GM15510 (cell line): ENCODE data around the gene VWA7.
A peak's percentile ranks its signal among the peaks of the same experiment; 100 is the strongest.

Experiments
- POLR2A ChIP-seq: IDR thresholded peaks from 3 replicates; pipeline ENCODE4 v1.6.1; 2011; ENCODE audit warnings: borderline replicate concordance; ENCODE audit not compliant: insufficient read length; ENCODE audit errors: extremely low read depth

Gene VWA7

DNA sequence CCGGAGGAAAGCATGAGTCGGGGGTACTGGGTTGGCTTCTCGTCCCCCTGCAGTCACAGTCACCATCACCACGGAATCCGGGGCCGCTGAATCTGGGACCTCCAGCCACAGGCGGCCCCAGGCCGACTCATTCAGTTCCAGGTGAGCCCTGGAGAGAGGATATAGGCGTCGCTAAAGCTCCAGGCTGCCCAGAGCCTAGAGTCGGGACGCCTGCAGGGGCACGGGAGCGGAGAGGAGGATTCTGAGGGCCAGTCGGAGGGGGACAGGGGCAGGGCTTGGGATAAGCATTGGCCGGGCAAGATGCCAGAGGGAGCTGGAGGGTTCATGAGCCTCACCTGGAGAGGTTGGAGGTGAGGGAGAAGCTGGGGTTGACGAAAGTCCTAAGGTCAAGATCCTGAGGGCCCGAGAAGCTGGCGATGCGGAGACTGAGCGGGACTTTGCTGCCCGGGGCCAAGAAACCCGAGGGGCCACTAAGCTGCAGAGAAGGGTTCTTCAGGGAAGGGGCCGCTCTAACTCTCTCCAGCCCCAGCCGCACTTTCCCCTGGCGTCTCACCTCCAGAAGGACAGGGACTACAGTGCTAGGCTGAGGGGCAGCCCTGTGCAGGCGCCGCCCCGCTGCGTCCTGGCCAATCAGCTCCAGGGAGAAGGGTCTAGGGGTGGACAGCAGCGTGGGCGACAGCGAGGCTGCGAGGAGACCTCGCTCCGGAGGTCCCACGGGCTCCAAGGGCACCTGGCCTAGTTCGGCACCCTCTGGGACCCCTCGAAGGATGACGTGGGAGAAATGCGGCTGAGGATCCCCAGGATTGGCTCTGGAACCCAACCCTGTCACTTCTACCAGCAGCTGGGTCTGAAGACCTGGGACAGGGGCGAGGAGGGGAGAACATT is 11.0 kb downstream of the VWA7 start:
- TF ChIP-seq POLR2A, result no peak

DNA sequence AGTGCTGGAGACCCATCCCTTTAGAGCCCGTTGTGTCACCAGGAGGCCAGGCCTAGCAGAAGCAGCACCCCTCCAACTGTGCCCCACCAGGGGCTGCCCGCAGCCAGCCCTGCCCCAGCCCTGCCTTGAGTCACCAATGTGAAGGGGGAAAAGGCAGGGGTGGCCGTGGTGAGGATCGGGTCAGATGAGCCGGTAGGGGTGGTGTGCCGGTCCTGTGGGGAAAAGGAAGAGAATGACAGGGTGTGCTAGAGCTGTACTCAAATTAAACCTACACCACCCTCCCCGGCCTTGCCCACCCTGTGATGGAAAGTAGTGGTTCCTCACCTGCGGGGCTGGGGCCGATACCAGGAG is 11.6 kb downstream of the VWA7 start:
- no peak for TF ChIP-seq POLR2A

DNA sequence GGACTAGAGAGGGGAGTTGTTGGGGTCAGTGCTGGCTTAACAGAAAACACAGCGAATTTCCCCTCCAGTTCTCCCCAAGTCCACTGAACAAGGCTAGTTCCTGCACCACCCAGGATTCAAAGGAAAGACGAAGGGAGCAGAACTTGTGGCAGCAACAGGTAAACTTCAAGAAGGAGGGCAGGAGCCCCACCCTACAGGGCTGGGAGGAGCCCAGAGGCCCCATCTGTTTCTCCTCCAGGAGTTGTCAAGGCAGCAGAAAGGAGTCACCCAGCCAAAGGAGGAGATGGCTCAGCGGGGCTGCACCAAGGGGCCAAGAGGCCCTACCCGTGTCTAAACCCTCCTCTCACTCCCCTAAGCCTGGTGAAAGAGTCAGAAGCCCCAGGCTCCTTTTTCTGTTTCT is 12.9 kb downstream of the VWA7 start:
- no peak for TF ChIP-seq POLR2A

DNA sequence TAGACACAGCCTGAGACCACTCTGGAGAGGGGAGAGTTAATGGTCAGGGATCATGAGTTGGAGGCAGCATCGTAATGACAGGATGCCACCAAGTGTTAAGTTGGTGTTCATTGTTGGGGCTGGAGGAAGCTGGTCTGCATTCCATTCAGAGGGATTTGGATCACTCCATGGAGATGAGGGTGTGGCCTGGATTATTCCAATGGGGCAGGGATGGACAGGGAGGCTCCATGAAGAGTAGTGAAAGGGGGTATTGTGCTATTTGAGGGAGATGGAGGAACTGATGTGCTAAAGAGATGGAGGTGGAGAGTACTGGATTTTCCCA is 13.5 kb downstream of the VWA7 start:
- no peak for TF ChIP-seq POLR2A

DNA sequence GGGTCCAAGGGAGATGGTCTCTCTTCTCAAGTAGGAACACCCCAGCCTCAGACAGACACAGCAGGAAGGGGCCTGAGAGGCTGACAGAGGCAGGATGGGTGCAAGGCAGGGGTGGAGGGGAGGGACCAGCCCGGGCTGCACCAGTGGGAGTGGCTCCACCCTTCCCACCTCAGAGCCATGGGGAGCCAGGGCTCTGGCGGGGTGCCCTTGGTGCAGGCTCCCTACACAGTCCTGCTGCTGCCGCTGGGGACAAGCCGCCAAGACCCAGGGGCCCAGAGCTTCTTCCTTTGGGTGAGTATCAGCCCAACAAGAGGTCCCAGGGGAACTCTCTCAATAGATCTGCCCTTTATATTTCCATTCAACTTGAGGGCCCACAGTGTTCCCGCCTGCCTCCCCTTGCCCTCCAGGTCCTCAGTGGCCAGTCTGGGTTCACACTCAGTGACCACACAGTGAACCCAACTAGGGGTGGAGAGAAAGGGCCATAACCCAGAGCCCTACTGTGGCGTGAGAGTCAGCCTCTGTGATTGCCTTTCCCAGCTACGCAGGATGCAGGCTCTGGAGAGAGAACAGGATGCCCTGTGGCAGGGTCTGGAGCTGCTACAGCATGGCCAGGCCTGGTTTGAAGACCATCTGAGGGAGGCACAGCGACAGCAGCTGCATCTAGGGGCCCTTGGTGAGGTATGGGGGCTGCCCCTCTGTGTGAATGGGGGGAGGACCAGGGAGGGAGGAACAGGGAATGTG is 14.1 kb downstream of the VWA7 start:
- TF ChIP-seq POLR2A, result peak; percentile 13

DNA sequence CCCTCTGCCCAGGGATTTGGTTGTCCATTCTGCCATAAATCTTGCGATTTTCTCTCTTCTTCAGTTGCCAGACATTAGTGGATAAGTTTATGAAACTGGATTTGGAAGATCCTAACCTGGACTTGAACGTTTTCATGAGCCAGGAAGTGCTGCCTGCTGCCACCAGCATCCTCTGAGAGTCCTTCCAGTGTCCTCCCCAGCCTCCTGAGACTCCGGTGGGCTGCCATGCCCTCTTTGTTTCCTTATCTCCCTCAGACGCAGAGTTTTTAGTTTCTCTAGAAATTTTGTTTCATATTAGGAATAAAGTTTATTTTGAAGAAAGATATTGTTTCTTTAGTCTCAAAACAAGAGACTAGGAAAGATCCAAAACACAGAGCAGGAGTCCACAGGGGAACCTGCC is 14.8 kb downstream of the VWA7 start, which contains the start of gene SAPCD1:
TSS of gene SAPCD1 (plus strand) at position 301 of the 400 bp plus-strand sequence. CDS start 399 bp downstream, outside the sequence.
- no peak for TF ChIP-seq POLR2A

DNA sequence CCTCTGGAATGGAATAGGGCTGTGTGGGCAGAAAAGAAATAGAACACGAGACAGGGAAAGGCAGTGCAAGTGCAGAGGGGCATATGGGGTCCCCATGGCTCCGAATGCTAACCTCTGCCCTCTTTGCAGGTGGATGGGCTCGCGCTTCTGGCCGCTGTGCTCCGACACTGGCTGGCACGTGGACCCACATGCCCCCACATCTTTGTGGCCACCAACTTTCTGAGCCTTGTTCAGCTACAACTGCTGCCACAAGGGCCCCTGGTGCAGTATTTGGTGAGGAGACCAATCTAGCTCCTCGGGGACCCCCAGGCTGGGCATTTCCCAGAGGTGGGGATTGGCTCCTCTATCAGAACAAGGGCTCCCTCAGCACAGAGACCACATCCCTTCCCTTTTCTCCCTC is 15.8 kb downstream of the VWA7 start:
- TF ChIP-seq POLR2A, result no peak

DNA sequence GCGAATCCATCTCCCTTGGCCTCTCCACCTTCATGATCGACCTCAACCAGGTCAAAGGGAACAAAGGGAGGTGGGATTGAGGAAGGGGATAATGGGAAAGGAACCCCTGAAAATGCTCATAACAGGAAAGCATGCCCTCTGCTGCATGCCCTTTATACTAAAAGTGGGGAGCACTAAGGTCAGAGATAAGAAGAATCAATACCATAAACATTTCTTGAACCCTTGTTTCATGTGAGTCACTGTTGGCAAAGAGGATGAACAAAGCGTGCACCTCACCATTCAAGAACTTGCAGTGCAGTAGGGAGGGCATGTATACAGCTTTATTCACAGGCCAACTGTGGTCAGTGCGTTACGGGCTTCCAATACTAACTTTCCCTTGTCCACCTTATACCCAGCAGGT is 16.3 kb downstream of the VWA7 start:
- TF ChIP-seq POLR2A, result no peak

DNA sequence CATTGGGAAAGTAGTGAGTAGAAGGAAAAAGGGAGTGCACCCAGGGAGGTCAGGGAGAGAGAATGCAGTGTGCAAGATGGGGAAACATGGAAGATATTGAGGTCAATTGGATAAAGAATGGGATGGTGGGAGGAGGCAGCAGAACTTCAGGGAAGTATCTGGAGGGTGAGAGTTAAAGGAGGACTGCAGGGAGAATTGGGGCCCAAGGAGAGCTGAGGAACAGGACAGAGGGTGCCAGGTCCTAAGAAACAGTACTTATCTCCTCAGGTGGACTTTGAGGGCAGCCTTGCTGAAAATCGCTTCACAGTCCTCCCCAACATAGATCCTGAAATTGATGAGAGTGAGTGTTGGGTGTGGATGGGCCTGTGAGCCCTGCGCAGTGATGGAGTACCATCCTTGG is 18.8 kb downstream of the VWA7 start:
- TF ChIP-seq POLR2A, result no peak

DNA sequence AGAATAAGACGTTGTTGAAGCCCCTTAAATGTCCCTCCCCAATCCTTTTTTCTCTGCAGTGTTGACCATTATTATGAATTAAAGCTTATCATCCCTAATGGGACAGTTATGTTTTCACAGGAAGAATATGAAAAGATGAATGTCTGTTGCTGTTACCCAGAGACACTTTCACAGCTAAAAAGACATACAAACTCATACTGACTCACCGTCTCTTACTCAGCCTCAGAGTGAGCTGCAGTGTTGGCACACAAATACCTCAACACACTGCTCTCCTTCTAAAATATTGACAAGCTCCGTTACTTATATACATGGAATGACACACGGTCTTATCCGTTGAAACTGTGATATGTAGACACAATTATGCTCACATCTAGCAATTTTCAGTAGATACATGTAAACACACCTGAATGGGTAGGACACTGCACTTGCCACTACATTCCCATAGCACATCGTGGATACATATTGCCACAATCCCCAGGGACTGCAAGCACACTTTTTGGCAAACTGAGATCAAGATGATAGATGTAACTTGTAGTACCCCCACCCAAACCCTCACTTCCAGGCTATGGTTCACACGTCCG is 24.3 kb downstream of the VWA7 start:
- TF ChIP-seq POLR2A, result no peak

DNA sequence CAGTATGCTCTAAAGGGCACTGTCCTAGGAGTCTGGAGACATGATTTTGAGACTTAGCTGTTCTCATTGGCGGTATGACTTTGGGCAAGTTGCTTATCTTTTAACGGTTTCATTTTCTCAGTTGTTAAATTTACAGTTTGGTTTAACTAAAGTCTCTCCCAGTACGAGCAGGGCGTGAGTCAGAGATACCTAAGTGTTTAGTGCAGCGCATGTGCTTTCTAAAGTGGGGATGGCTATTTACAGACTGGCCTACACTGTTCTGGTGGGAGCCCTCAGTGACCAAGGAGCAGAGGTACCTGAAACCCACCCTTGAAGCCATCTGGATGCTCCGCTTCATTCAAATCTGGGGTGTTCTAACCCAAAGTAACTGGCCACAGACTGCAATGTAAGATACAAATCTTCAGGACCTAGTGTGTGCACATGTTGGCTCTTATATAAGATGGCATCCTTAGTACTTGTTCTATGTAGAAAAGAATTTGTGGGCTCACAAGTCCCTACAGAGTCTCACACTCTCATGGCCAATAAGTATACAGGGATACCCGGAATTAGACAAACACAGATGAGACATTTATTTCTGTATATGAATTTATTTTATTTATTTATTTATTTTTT is 26.6 kb downstream of the VWA7 start:
- TF ChIP-seq POLR2A, result no peak

DNA sequence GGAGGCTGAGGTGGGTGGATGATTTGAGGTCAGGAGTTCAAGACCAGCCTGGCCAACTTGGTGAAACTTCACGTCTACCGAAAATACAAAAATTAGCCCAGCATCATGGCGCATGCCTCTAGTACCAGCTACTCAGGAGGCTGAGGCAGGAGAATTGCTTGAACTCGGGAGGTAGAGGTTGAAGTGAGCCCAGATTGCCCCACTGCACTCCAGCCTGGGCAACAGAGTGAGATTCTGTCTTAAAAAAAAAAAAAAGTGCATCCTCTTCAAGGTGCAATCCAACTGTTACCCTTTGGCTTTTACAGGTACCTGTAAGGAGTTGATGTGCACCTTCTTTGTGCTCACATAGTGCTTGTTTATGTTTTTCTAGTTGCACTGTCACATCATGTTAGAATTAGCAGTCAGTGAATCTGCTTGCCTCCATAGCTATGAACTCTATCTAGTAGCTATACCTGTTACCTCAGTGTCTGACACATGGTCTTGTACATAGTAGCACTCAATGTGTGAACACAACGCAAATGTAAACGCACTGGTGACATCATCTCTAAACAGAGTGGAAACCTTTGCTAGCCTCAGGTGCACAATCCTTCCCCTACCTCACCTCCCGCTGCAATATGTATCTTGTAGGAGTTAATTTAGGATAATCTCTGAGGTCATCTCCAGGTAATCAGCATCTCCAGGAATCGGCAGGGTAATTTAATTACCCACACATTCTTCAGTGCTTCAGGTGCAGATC is 27.7 kb downstream of the VWA7 start:
- TF ChIP-seq POLR2A, result no peak

DNA sequence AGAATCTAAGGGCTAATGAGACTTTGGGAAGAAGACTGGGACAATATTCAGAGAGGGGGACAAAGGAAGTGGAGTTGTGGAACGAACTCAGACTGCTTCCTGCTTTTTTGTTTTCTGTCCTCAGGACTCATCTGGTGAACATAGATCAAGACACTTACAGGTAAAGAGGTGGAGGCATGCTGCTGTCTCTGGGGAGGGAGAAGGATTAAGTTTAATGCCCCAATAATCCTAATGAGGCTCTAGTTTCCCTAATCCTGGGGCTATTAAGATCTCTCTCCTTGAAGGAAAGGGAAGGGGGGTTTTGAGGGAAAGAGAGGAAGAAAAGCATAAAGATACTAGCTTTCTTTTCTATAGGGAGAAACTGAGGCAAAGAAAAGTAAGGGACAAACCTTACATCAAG is 32.7 kb downstream of the VWA7 start:
- no peak for TF ChIP-seq POLR2A

DNA sequence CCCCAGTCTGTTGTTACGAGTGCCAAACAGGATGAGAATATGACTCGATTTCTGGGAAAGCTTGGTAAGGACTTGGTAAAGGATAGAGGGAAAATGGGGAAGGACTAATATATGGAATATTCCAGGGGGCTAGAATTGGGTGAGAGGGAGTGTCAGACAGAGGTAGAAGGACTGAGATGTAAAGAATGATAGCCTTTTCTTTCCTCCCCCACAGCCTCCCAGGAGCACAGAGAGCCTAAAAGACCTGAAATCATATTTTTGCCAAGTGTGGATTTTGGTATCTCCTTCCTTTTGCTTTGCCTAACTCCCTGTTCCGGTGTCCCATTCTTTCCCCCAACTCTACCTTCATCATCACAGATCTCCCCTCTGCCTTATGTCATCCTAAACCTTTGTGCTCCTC is 34.2 kb downstream of the VWA7 start:
- no peak for TF ChIP-seq POLR2A

DNA sequence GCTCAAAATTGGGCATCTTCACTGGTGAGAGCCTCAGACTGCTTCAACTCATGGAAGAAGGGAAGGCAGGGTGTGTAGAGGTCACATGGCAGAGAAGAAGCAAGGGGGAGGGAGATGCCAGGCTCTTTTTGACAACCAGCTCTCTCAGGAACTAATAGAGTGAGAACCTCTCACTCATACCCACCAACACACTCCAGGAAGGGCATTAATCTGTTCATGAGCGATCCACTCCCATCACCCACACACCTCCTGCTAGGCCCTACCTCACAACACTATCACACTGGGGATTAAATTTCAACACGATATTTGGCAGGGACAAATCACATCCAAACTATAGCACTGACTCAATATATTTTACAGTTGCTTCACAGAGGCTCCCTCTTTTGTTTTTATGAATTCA is 35.3 kb downstream of the VWA7 start:
- TF ChIP-seq POLR2A, result no peak
